HG03097 (cell line): ENCODE measurements around the gene ELMO1.

Experiments
- ATAC-seq: cut with Tn5 transposase; IDR thresholded peaks from one replicate; pipeline ENCODE4 v1.9.1; 2021; ENCODE audit not compliant: unreplicated experiment, low FRiP score

The ELMO1 gene

DNA sequence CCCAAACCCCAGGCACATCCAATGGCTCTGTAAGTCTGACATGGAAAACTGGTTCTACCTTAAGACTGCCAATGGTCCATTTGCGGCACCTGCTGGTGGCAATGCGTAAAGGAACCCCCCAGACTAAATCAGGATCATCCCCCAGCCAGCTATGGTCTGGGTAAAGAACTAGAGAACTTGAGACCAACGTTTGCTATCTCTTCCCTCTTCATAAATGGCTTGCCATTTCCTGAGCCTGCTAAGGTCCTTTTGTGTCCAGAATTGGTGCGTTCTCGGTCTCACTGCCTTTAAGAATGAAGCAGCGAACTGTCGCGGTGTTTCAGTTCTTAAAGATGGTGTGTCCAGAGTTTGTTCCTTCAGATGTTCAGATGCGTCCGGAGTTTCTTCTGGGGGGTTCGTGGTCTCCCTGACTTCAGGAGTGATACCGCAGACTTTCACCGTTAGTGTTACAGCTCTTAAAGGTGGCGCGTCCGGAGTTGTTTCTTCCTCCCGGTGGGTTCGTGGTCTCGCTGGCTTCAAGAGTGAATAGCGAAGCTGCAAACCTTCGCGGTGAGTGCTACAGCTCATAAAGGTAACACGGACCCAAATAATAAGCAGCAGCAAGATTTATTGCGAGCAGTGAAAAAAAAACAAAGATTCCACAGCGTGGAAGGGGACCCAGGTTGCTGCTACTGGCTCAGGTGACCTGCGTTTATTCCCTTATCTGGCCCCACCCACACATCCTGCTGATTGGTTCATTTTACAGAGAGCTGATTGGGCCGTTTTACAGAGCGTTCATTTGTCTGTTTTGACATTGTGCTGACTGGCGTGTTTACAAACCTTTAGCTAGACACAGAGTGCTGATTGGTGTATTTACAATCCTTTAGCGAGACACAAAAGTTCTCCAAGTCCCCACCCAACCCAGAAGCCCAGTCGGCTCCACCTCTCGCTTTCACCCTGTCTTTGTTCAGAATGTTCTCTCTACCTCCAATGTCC, 95.4 kb downstream of the ELMO1 start:
- ATAC-seq: peak; percentile 45

DNA sequence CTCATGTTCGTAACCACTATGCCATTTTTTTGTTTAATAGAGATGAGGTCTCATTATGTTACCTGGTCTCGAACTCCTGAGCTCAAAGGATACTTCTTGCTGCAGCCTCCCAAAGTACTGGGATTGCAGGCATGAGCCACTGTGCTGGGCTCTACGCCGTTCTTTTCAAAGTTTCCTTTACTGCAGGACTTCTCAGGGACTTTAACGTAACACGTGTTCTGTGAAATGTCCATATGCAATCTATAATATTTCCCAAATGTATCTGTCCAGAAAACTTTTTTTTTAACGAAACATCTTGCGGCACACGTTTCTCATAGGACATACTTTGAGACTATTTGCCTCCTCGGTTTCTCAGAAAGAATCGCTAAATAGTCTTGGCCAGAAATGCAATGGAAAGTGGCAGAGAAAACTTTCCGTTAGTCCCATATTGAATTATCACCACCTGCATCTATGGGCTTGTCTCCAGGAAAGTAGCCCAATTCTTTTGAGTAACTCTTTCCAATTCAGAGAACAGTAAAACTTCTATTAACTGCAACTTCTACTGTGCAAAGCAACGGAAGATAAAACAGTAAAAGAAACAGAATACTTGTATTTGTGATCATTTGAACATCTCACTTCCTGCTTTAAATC, 96.3 kb downstream of the ELMO1 start:
- ATAC-seq: no peak

DNA sequence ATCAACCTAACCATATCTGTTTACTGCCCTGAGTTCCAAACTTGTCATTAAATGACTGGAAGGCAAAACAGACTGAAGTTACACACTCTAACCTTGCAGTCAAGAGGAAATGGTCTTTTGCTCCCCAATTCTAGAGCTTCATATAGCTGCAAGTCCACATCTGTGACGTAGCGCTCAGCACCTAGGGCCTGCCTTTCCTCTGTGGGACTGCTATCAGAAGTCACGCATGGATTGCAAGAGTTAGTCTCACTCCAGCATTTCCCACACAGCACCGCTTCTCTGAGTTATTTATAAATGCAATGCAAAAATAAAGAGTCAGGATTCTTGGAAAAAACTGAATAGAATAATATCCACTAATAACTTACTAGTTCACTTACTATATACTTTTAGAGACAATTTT, 96.9 kb downstream of the ELMO1 start:
- no peak for ATAC-seq

DNA sequence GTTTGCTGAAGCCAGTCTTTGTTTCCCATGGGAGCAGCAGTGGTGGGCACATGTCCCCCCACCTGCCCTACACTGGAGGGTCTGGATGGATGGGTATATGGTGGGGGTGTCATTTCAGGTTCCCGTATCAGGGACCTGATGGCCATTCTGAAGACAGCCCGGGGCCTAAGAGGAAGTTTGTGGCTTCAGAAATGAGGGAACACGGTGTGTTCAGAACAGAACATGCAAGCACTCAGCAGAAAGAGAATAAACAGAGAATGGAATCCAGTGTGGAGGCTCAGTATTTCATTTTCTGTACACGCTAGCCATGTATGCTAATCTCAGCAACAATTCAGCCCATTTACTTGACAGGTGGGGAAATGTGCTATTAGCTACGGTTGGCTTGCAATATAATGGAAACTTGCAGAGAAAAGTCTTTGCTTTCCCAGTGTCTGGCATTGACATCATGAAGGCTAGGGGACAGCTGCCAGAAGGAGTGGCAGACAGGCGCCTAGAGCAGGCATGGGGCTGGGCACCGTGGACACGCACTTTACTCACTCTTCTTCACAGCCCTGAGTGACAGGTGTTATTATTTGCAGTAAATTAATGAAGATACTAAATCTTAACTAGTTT, 98.6 kb downstream of the ELMO1 start:
- no peak for ATAC-seq

DNA sequence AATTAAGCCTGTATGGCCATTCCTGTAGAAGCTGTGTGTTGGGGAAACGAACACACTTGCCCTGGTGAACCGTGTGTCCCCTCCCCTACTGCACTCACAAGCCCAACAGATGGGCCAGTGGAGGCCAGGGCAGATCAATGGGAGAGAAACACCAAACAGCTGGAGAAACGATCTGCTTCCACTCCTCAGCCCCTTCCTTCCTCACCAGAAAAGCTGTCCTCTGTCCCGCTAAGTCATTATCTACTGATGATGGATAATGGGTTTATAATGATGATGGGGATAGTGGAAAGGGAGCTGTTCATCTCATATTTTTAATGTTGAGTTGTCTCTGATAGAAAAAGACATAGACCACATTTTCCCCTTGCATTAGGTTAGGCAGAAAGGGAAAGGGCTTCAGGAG, 99.7 kb downstream of the ELMO1 start:
- no peak for ATAC-seq

DNA sequence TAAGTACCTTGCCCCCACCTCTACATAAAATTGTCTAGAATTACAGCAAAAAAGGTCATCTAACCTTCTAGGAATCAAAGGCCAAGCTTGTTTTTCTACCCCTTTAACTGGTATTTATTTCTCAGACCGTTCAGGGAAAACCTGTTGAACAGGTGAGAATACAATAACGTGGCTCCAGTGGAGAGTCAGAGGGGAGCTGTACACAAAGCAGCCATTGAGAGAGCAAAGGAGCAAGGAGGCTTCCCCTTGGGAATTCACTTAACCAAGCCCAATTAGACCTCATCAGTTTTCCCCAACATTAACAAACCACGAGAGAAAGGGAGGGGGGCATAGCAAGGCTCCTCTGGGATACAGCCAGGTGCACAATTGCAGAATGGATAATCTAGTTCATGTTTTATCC, 101.9 kb downstream of the ELMO1 start:
- ATAC-seq: no peak

DNA sequence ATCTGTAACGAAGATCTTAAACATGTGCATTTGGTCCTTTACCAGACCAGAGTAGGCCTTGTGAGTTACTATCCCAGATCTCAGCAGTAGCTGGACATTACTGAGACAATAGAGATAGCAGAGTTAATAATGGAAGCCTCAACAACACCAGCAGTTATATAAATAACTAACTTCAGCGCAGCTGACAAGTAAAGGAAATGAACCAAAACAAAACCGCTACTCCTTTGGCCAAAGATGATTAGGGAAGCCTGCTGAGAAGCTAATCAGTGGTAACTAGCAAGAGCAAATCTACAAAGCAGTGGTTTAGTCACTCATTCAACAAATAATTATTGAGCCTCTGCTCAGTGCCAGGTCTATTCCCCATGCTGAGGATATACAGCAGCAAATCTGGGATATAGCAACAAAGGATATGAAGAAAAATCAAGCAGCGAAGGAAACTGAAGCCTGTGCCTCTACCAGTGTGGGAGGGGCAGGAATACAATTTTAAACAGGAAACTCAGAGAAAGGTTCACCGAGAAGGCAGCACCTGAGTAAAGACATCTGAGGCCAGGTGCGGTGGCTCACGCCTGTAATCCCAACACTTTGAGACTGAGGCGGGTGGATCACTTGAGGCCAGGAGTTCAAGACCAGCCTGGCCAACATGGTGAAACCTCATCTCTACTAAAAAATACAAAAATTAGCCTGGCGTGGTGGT, 103.6 kb downstream of the ELMO1 start:
- ATAC-seq: peak; percentile 25

DNA sequence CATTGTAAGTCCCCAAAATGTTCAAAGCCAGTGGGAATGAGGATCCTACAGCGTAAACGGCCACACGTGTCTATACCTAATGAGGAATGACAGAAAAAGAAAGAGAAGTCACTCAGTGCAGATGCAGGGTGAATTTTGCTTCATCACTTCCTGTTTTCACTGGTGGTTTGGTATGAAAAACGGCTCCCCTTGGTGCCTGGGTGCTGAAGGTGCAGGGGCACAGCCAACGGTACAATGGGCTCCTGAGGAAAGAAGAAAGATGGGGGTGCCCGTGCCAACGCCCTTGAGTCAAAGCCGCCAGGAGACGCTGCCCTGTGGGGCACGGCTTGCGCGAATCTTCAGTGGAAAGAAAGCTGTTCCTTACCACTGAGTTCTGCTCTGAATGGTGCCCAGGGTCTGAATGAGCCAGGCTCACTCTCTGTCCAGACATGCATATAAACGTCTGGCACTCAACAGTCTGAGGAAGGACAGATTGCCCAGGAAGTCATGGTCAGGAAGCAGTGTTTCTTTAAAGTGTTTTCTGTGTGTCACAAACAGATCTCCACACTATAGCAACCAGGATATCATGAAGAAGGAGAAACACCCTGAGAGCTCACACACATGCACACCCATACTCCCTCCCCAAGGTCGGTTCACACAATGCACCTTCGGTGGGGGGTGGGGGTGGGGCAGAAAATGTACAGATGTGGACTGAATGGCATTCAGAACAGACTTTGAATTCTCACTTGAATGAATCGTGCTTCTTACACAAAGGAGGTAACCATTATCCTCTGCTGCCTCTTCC, 105.8 kb downstream of the ELMO1 start:
- peak; percentile 40 for ATAC-seq

DNA sequence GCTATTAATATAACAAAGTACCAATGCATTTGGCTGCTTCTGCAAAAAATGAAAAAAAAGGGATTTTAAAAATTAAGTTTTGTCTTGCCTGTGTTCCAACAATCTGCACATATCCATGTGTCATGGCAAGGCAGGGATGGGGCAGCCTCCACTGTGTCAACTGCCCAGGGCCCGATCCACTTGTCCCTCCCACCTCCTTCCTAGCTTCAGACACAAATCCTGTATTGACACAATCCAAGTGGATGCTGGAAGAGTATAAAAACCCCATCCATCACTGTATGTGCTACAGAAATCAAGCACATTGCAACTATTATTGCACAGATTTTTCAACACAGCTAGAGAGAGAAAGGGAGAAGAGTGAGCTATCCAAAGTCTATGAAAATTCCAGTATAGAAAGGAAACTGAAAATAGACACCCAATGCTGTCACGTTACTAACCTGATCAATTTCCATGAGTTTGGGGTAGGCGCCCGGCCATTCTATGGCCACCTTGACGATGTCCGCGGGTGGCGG, 106.4 kb downstream of the ELMO1 start:
- no peak for ATAC-seq

DNA sequence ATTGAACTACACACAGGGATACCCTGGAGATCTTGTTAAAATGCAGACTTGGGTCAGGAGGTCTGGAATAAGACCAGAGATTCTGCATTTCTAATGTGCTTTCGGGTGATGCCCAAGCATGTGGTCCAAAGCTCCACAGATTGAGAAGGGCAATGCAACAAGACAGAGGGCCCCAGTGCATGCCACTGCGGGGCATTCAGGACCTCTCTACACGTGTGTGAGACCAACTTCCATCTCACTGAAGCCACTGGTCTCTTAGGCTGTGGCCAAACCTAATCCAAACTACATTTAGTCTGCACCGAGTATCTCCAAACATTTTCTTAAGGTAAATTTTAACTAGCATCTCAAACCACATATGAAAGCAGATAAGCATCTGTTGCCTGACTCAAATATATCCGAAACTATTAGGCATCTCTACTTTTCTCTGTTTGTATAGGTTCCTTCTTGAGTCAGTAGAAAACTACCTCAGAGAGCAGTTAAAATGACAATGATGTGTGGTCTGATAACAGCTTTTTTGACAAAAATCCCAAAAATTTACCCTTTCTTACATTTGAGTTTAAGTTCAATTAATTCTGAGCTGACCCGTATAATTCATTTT, 107.5 kb downstream of the ELMO1 start:
- peak; percentile 37 for ATAC-seq

DNA sequence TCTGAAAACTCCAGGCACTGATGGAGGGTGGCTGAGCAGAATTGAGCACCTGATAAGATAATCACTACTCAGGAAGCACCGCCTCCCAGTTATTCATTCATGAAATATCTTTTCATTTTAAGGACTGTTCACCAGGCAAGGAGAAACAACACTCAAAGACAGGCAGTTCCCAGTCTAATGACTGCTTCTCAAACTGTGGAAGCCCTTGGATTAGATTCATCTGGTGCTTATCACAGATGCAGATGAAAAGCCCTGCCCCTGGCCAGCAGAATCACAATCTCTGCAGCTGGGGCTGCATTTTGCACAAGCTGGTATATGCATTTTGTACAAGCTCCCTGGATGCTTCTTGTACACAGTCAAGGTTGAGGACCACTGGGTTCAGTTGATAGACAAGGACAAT, 109.7 kb downstream of the ELMO1 start:
- ATAC-seq: no peak

DNA sequence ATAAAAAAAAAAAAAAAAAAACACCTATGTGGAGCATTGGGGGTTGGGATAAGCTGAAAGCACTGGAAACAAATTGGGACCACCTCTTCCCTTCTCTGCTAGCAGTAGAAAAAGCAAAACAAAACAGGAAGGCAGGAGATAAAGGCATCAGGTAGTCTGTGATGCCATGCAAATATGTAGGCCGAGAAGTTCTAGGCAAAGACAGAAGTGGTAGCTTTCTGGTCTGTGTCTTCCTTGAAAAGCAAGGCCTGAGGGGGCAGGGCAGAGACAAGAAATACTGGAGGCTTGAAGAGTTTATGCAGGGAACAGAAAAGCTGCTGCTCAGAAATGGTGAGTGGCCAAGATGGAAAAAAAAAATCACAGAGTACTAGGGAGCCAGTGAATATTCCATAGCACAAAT, 111.1 kb downstream of the ELMO1 start:
- ATAC-seq: no peak

DNA sequence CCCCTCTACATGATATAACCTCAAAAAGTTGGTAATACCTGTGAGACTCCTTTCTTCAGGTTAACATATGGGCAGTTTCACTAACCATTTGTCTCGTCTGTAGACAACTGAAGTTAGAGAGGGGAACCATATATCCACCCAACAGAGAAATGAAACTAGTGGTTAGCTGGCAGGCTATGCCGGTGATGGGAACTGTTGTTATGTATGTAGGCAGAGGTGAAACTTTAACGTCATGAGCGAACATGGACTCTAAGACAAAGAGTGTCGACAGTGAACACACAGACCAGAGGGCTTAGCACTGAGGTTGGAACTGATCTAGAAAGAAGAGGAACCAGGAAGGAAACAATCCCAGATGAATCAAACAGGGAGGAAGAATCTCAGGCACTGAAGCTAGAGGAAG, 112.4 kb downstream of the ELMO1 start:
- peak; percentile 85 for ATAC-seq

DNA sequence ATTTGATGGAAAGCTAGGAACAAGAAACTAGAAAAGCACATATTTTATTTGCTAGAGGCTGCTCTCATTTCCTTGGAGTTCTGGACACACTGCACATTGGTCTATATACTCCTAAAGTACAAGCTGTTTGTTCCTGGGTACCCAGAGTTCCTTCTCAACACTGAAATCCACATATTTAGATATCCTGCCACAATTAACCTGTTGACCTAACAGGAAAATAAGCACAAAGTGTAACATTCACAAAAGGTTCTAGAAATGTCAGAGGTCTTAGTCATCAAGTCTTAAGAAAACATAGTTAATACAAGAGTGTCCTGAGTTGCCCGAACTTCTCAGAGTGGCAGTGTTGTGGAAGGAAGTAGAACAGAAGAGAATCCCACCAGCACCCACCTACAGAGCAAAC, 115.6 kb downstream of the ELMO1 start:
- ATAC-seq: no peak

DNA sequence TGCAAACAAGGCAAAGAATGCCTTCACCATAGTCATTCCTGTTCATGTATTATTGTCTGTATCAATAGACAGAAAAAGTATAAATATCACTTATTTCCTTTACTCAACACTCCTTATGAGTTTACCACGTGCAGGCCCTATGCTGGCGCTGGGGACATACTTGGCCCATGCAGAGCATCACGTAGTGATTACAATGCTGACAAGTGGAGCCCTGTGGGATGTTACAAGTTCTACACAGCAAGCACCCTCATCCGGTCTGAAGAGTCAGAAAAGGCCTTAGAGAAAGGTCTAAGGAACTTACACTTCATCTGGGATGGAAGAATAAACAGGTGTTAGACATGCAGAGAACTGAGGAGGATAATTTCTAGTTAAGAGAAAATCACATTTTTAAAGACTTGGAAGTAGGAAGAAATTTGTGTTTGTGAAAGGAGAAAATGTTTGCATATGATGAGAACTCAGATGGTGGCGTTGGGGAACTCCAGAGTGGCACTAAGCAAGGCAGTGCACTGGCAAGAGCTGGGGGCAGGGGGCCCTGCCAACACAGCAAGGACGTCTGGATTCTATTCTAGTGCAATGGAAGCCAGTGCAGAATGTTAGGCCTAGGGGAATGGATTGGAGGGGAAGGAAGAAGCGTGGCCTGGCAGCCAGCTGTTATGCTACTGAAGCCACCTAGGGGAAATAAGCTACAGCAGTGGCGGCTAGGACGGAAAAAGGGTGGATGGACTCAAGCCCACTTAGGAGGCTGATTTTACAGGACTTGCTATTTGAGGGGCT, 116.2 kb downstream of the ELMO1 start:
- ATAC-seq: no peak

DNA sequence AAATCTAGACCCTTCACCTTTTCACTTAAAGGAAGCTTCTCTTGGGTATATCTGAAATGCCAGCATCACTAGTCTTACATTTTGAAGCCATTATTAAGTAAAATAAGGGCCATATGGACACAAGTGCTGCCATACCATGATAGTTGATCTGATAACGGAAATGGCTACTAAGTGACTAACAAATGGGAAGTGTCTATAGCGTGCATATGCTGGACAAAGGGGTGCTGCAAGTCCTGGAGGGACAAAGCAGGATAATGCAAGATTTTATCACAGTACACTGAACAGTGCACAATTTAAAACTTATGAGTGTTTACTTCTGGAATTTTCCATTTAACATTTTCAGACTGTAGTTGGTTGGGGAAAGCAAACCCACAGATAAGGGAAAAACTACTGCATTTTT, 117.9 kb downstream of the ELMO1 start:
- ATAC-seq: no peak

DNA sequence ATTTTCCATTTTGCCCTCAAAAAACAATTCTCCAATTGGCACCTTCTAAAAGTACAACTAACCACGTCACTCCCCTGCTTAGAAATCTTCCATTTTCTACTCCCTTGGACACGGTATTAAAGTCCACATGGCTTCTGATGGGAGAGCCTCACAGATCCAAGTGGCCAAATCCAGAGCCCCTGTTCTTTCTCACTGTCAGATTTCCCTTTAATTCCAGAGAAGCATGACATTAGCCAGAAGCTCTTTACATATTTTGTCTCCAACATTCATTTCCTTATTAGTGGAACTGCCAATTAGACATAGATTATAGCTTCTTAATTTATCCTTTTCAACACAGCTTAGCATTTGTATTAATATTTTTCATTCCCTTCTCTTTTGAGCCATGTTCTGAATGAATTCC, 118.7 kb downstream of the ELMO1 start:
- ATAC-seq: no peak

DNA sequence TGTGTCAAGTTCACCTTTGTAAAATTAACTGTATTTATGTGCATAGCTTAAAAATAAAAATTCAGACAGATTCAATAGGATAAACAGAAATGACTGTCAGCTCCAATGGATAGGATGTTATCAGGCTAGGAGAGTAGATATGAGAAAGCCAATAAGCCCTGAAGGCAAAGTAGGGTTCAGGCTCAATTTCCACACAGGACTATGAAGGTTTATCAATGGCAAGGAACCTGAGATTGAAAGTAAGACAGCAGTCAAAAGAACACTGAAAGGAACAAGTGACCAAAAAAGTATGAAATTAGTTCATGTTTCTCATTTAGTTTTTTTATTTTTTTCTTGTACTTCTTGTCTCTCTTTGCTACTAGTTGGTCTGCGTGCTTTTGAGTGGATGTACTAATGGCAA, 121.4 kb downstream of the ELMO1 start:
- no peak for ATAC-seq

DNA sequence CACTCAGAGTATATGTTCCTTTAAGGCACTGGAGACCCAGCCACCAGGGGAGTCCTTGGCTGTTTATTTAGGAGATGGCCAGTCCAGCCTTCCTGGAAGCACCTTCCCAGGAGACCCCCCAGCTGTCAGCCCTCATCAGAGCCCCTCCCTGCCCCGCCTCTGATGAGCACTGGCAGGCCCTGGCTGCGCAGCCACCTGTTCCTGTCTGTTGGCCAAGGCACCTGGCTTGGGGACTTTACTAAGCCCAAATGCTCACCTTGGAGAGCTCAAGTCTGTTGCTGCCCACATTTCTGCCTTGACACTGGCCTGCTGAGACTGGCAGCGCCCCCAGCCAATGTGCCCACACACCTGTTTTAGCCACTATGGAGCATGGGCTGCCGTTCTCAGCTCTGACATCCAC, 124.7 kb downstream of the ELMO1 start:
- no peak for ATAC-seq
